GM12892 (cell line): ENCODE results near the gene NPAS3.

Source experiments
- DNase-seq: peaks from one replicate; pipeline ENCODE4 v3.0.0; 2011; ENCODE audit not compliant: insufficient read length
- FAIRE-seq: peaks from 2 replicates; lab custom pipeline; 2011; peaks lifted over from hg19 to GRCh38; lab: Jason Lieb, UNC
- POLR2A ChIP-seq: IDR thresholded peaks from 2 replicates; pipeline ENCODE4 v1.6.1; 2011; ENCODE audit warnings: low read depth, low read length, control low read depth
- POLR2AphosphoS5 ChIP-seq: IDR thresholded peaks from 2 replicates; pipeline ENCODE4 v1.6.1; 2011; ENCODE audit warnings: low read depth, low read length, control low read depth
- TAF1 ChIP-seq: IDR thresholded peaks from 2 replicates; pipeline ENCODE4 v1.6.1; 2011; ENCODE audit warnings: low read depth, mild to moderate bottlenecking, control low read depth, low read length, borderline replicate concordance

NPAS3 gene

DNA sequence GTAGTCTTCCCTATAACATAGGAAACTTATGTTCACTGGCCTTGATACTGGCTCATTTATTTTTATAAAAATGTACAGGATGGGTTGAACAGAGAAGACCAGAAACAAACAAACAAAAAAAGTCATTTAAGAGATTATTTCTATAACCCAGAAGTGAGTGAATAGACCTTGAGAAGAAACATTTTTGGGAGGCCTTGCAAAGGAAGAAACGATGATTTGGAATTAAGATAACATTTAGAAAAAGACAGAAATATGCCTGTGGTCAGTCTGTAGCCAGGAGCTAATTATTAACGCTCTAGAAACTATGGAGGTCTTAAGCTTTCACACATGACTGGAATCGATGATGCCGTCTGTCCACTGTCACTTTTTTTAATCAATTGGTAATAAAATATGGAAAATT lies 748.2 kb downstream of the NPAS3 start:
- no peak for TF ChIP-seq TAF1
- TF ChIP-seq POLR2A: no peak
- no peak for TF ChIP-seq POLR2AphosphoS5
- DNase-seq: no peak
- no peak for FAIRE-seq

DNA sequence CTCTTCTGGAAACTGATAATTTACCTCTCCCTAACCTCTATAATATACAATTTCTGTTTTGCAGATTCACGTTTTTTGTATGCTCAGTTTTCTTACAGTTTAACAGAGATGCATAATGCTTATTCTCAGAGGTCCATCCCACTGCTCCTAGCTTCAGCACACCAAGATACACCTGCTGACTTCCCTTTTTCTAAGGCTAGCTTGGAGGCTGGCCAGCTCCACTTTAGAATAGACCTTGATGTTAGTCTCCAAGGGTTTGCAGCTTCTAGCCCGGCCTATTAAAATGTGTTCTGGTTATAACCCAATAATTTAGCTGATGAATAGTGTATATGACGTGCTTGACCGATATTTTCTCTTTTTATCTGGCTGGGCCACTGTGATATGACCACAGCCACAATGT lies 751.0 kb downstream of the NPAS3 start:
- TF ChIP-seq TAF1: no peak
- TF ChIP-seq POLR2A: no peak
- no peak for TF ChIP-seq POLR2AphosphoS5
- no peak for DNase-seq
- no peak for FAIRE-seq

DNA sequence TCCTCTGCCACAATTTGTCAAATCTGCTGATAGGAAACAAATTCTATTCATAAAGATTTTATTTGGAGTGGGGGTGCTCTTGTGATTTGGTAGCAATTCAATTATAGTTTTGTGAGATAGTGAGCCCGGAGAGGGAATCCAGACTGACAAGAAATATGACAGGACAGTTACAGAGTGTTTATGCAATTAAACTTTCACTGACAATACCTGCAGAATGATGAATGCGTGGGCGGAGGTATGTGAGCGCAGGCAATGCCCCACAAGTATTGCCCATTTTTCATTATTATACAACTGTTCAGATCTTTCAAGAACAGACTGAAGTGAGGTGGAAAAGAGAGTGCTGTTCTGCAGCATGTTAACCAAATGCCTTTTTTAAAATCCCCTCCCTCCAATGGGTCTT lies 753.2 kb downstream of the NPAS3 start:
- no peak for DNase-seq
- TF ChIP-seq POLR2AphosphoS5 (no peak), POLR2A (no peak)
- FAIRE-seq: no peak

DNA sequence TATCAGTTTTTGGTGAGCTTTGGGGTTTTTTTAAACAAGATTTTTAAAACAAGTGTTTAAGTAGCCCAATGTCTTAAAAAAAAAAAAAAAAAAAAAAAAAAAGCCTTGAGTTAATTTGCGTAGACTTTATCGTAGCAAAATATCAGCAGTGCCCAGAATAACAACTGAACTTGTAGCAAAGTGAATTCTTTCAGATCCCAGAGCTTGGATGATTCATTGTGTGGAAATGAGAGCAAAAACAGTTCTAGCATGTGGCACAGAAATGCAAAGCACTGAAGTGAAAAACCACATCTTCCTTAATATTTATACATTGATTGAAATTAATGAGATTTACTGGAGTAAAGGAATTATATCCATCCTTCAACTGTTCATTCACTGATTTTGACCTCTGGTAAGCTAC lies 754.1 kb downstream of the NPAS3 start:
- FAIRE-seq: no peak
- TF ChIP-seq POLR2AphosphoS5 (no peak), POLR2A (no peak), TAF1 (no peak)
- DNase-seq: no peak

DNA sequence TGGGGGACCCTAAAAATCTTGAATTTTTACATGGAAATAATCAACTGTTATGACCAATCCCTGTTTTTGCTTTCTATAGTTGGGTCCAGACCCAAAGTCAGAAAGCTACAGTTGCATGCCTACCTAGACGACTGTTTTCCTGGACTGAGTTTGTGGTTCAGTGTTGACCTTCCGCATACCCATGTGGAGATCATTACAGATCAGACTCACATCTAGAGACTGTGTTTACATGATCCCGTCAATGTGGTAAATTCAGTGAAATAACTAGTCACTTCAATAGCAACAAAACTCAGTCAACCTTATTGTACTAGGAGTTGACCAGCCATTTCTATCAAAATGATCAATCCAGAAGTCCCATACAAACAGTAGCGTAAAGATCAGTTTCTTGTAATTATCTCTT lies 754.6 kb downstream of the NPAS3 start:
- FAIRE-seq (no peak), DNase-seq (no peak)
- TF ChIP-seq POLR2A: no peak
- no peak for TF ChIP-seq POLR2AphosphoS5
- no peak for TF ChIP-seq TAF1

DNA sequence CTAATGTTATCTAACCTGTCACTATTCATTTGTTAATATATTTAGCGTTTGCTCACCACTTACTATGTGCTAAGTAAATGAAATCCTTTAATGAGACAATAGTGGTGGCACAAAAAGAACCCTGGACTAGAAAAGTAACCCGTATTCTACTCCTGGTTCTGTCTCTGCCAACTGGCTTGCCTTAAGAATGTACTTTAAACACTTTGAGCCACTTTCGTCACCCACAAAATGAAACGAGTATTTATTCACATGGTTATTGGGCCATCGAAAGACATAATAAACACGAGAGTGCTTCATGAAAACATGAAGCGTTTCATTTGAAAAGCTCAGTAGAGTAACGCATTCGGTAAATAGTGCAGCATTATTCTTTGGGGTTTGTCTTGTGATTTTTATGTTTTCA lies 757.5 kb downstream of the NPAS3 start:
- FAIRE-seq (no peak), DNase-seq (no peak)
- TF ChIP-seq POLR2A: no peak
- TF ChIP-seq TAF1: no peak
- TF ChIP-seq POLR2AphosphoS5: no peak

DNA sequence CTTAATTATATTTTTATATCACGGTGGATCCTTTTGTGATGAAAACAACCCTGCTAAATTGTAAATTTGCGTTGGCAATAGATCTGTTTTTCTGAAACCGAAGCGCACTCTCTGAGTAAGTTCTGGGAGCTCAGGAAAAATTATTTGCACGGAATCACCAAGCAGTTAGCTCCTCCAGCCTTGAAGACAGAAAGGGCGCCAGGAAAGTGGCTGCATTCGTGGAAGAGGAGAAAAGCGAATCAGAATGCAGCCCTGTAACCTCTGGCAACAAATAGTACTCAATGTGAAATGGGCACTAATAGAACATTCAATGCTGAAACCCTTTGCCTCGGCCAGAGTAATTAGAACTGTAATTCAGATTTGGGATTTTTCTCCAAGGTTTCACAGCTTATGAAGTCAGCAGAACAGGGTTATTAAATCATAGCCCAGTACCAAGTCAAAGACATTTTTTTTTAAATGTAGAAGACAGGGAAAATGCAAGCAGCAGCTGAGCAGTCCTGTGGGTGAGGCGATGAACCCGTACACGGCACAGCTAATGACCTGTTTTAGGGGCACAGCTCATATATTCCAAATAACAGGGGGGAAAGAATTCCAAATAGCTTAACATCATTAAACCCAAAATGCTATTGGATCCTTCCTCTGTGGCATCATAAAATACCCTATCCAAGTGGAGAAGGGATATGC lies 760.8 kb downstream of the NPAS3 start:
- DNase-seq: no peak
- no peak for TF ChIP-seq POLR2AphosphoS5
- TF ChIP-seq POLR2A: no peak
- TF ChIP-seq TAF1: no peak
- no peak for FAIRE-seq

DNA sequence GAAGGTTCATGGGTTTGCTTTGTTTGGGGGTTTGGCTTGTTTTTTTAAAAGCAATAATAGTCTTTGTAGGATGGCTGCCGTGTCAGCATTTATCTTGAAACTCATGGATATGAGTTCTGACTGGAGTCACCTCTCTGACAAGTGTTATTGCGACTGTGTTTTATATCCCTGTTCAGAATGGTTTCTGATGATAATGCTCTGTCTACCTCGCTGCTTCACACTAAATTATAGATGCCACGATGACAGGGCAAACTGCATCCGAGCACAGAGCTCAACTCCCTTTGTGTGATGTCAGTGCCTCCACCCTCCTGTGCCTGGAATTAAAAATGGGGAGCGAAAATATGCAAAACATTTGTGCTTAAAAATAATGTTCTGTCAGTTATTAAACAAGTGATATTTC lies 761.4 kb downstream of the NPAS3 start:
- DNase-seq (no peak), FAIRE-seq (no peak)
- no peak for TF ChIP-seq TAF1
- no peak for TF ChIP-seq POLR2AphosphoS5
- no peak for TF ChIP-seq POLR2A

DNA sequence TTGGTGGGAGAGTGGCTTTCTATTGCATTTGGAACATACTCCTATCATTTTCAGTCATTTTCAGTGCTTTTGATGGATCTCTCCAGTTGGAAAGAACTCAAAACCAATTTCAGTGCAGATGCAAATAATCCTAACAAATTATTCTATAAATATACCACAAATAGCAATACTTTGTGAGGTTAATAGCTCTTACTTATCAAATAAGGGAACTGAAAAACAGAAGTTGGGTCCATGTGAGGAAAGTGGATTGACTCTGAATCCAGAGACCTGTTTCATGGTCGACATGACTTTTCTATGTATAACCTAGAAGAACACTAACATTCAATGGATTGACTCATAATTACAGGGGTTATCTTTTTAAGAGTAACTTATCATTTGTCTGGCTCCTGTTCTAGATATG lies 763.6 kb downstream of the NPAS3 start:
- no peak for DNase-seq
- FAIRE-seq: no peak
- TF ChIP-seq TAF1 (no peak), POLR2AphosphoS5 (no peak), POLR2A (no peak)

DNA sequence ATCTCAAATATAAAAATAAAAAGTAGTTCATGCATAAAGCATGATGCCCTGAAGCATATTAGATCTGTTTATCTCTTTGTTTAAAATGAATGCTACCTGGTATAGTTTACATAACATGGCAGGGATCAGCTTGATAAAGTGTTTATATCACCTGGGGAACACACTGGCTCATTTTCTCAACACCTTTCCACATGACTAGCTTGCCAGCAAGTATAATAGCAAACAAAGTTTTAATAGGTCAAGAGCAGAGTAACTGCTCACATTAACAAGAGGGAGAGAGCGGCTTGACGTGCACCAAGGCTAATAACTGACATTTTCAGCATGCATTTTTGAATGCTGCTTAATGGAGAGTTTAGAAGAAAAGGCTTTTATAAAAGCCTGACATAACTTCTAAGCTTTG lies 765.8 kb downstream of the NPAS3 start:
- TF ChIP-seq POLR2AphosphoS5 (no peak), TAF1 (no peak), POLR2A (no peak)
- FAIRE-seq: no peak
- no peak for DNase-seq

DNA sequence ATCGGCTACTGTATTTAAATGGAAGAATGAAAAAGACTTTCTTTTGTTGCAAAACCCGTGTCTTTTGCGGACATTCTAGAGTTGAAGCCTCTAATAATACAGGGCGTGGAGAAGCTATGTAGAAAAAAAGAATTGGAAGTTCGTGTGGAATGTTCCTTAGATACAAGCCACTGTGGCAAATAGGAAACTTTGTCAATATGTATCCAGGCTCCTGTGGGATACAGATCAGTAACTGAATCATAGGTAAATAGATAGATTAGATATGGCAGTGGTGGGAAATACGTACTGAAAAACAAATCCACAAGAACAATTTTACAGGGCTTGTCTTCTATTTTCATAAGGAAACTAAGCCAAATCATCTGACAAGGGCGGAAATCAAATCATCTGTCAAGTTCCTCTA lies 766.8 kb downstream of the NPAS3 start:
- TF ChIP-seq POLR2AphosphoS5: no peak
- TF ChIP-seq POLR2A: no peak
- FAIRE-seq: no peak
- no peak for DNase-seq

DNA sequence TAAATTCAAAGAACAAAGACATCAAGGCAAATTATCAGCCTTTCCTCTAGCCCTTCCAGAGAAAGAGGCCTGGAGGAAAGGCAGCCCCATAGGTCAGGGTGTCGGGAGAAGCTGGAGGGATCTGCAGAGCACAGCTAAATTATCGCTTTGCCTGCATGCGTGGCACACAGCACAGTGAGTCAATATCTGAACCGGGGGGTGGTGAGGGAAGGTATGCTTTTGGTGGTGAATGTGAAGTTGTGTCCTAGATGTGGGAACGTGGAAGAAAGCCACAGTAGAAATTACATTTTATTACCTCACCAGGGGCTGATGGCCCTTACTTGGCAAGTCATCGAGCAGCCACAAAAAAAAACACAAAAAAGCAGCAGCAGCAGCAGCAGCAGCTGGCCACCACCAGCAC lies 769.0 kb downstream of the NPAS3 start:
- FAIRE-seq (no peak), DNase-seq (no peak)
- TF ChIP-seq TAF1 (no peak), POLR2A (no peak)
